ENCODE data around the gene KRTAP2-4.
"Not testable (repeated sequence)": the region's sequence is repeated elsewhere in the genome, so short reads cannot be mapped to it uniquely, and the experiment has no call there.

GRCh38 chr17:41034346-41034935 is 31.2 kb downstream of the KRTAP2-4 start, which contains the start of gene KRTAP1-3:
- not testable (repeated sequence) for TF ChIP-seq CTCF (conservative IDR thresholded peaks at IDR 0.05 in 1 of 2, IDR thresholded peaks at IDR 0.05 in 1 of 2; ENCODE audit: extremely low read depth in 1 of 2, insufficient read depth in 1 of 2, low read depth in 1 of 2, low read length in 2 of 2); EZH2 (IDR thresholded peaks at IDR 0.05; ENCODE audit: borderline replicate concordance, low read length)

Measured in mammary epithelial cell (primary cell).